OCI-LY1 (cell line): ENCODE data around the gene HYAL3.

ENCODE experiments used
- H2AFZ ChIP-seq: fragments of 200-600 bp; sonication (generic), shearing (Covaris generic); 2 replicates; pipeline ENCODE4 v1.6.0; 2014; ENCODE audit warnings: antibody characterized with exemption, mild to moderate bottlenecking, low read length
- H3F3A ChIP-seq: fragments of 200-600 bp; sonication (generic), shearing (Covaris generic); 2 replicates; pipeline ENCODE4 v1.6.0; 2014; ENCODE audit warnings: mild to moderate bottlenecking, antibody characterized with exemption, low read length, moderate library complexity; ENCODE audit not compliant: insufficient read depth
- H3K27ac ChIP-seq: fragments of 200-600 bp; sonication (generic); 2 replicates; pipeline ENCODE4 v1.5.1; 2014; ENCODE audit warnings: low read length, mixed run types, mild to moderate bottlenecking, low read depth; ENCODE audit not compliant: poor library complexity, severe bottlenecking
- H3K27me3 ChIP-seq: fragments of 200-600 bp; sonication (generic); 2 replicates; pipeline ENCODE4 v1.6.0; 2014; ENCODE audit warnings: antibody characterized with exemption, mild to moderate bottlenecking, low read length, moderate library complexity; ENCODE audit not compliant: insufficient read depth
- H3K36me3 ChIP-seq: fragments of 200-600 bp; sonication (generic); 2 replicates; pipeline ENCODE4 v1.6.1; 2014; ENCODE audit warnings: mild to moderate bottlenecking, antibody characterized with exemption, low read length, moderate library complexity, mixed read lengths; ENCODE audit not compliant: insufficient read depth
- H3K4me1 ChIP-seq: fragments of 200-600 bp; sonication (generic); 2 replicates; pipeline ENCODE4 v1.5.1; 2014; ENCODE audit warnings: mild to moderate bottlenecking, low read length, moderate library complexity; ENCODE audit not compliant: insufficient read depth, severe bottlenecking
- H3K4me2 ChIP-seq: fragments of 200-600 bp; sonication (generic), shearing (Covaris generic); 2 replicates; pipeline ENCODE4 v1.6.1; 2014; ENCODE audit warnings: low read length
- H3K4me3 ChIP-seq: fragments of 200-600 bp; sonication (generic); 2 replicates; pipeline ENCODE4 v1.5.1; 2014; ENCODE audit warnings: low read length, low read depth, mild to moderate bottlenecking, mixed read lengths; ENCODE audit not compliant: poor library complexity, severe bottlenecking
- H3K79me2 ChIP-seq: fragments of 200-600 bp; shearing (Covaris generic); 2 replicates; pipeline ENCODE4 v1.6.1; 2016; ENCODE audit warnings: mixed run types, low read length, mixed read lengths; ENCODE audit not compliant: insufficient read depth
- H3K9ac ChIP-seq: fragments of 200-600 bp; sonication (generic), shearing (Covaris generic); 2 replicates; pipeline ENCODE4 v1.6.1; 2014; ENCODE audit warnings: mild to moderate bottlenecking, low read length, mixed read lengths
- H3K9me2 ChIP-seq: fragments of 200-600 bp; sonication (generic), shearing (Covaris generic); 2 replicates; pipeline ENCODE4 v1.6.1; 2014; ENCODE audit warnings: low read depth, mild to moderate bottlenecking, low read length, mixed read lengths
- H3K9me3 ChIP-seq: fragments of 200-600 bp; shearing (Covaris generic); 2 replicates; pipeline ENCODE4 v1.6.1; 2014; ENCODE audit warnings: low read length, mixed read lengths
- H4K20me1 ChIP-seq: fragments of 200-600 bp; sonication (generic), shearing (Covaris generic); 2 replicates; pipeline ENCODE4 v1.6.0; 2016; ENCODE audit warnings: mild to moderate bottlenecking, low read length; ENCODE audit not compliant: insufficient read depth
- CTCF ChIP-seq: fragments of 200-600 bp; sonication (generic), shearing (Covaris generic); IDR thresholded peaks from 2 replicates; pipeline ENCODE4 v1.5.1; 2017; ENCODE audit warnings: mild to moderate bottlenecking, antibody characterized with exemption, low read length, moderate library complexity, mixed read lengths
- EZH2 ChIP-seq: fragments of 200-600 bp; sonication (generic), shearing (Covaris generic); IDR thresholded peaks from 2 replicates; pipeline ENCODE4 v1.8.0; 2017; ENCODE audit warnings: borderline replicate concordance, mixed run types, mild to moderate bottlenecking, antibody characterized with exemption, low read length, moderate library complexity, mixed read lengths

Gene HYAL3

DNA sequence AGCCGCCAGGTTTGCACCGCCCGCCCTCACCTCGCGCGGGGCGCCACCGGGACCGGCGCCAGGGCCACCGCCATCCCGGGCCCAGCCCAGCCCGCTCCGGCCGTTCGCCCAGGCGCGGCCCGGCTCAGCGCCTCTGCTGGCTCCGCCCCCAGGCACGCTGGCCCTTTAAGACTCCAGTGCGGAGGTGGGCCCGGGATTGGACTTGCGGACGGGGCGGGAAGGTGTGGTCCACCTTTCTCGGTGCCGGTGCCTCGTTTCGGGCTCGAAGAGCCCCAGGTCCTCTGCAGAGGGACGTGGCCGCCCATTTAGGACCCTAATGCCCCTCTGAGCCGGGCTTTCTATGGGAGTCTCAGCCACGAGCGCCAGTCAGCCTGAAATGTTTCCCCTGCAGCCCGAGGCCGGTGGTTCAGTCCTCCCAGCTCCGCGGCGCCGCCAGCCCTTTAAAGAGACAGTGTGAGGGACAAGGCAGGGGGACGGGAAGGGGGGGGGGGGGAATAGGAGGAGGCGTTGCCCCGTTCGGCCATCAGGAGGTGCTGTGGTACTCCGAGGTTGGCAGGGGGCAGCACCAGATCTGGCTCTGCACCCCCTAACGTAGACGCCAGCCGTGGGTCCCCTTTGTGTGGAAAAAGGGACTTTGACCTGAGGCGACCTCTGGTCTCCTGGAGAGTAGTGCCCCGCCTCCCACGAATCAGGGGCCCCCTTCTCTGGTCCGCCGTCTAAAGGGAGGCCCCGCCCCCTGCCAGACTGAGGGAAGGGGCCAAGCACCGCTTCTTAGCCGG is 22.3 kb upstream of the HYAL3 start:
- no peaks in the 10 kb centered on the region for H3K79me2 ChIP-seq
- peaks cover 49% of the 10 kb centered on the region for H3K4me1 ChIP-seq
- peak overlapping the region; percentile 64 for H3K27ac ChIP-seq
- H3K4me2 ChIP-seq = peak overlapping the region; percentile 90
- no peaks in the 10 kb centered on the region for H3K9me3 ChIP-seq
- H3F3A ChIP-seq = no peaks in the 10 kb centered on the region
- H3K27me3 ChIP-seq = no peaks in the 10 kb centered on the region
- H4K20me1 ChIP-seq = no peaks in the 10 kb centered on the region
- peaks cover 10% of the 10 kb centered on the region; the same call in 1 of the 2 replicates for H3K36me3 ChIP-seq
- no peak for TF ChIP-seq EZH2
- TF ChIP-seq CTCF = peak; percentile 68
- H3K9me2 ChIP-seq = no peaks in the 10 kb centered on the region
- H2AFZ ChIP-seq = no peak overlapping the region; the same call in 1 of the 2 replicates
- peak overlapping the region; percentile 84 for H3K4me3 ChIP-seq
- H3K9ac ChIP-seq = peak overlapping the region; percentile 76

DNA sequence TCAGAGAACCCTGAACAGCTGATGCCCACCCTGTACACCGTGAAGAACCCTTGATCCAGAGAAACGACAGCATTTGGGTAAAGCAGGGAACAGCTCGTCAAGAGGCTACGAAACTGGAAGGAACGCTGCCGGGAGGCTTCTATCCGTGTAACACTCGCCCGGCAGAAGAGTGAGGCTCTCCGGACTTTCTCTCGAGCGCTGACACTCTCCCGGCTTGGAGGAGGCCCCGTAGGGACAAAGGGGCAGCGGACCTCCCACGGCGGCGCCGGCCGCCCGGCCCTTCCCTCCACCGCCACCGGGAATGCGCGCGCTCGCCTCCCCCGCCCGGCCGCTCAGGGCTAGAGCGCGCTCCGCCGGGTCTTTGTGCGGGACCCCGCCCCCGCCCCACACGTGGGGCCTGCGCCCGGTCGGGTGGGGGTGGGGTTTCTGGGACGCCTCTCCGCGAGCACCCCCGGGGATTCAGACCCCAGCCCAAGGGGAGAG is 21.7 kb upstream of the HYAL3 start:
- peaks cover 6% of the 10 kb centered on the region; the same call in 1 of the 2 replicates for H3K36me3 ChIP-seq
- TF ChIP-seq EZH2 (no peak), CTCF (no peak)
- peaks cover 53% of the 10 kb centered on the region for H3K4me1 ChIP-seq
- H3K4me3 ChIP-seq = peak overlapping the region; percentile 84
- H3F3A ChIP-seq = no peaks in the 10 kb centered on the region
- no peaks in the 10 kb centered on the region for H3K79me2 ChIP-seq
- H3K4me2 ChIP-seq = peak overlapping the region; percentile 90
- no peaks in the 10 kb centered on the region for H3K9me2 ChIP-seq
- no peaks in the 10 kb centered on the region for H4K20me1 ChIP-seq
- H3K9me3 ChIP-seq = no peaks in the 10 kb centered on the region
- H3K27ac ChIP-seq = no peak overlapping the region
- no peak overlapping the region; the same call in 1 of the 2 replicates for H2AFZ ChIP-seq
- peak overlapping the region; percentile 76 for H3K9ac ChIP-seq
- H3K27me3 ChIP-seq = no peaks in the 10 kb centered on the region

GRCh38 chr3:50319894-50320625 is 20.9 kb upstream of the HYAL3 start:
- no peaks in the 10 kb centered on the region for H4K20me1 ChIP-seq
- H2AFZ ChIP-seq = no peak overlapping the region
- H3K4me3 ChIP-seq = peak overlapping the region; percentile 84
- peaks cover 53% of the 10 kb centered on the region for H3K4me1 ChIP-seq
- H3K36me3 ChIP-seq = peaks cover 3% of the 10 kb centered on the region; the same call in 1 of the 2 replicates
- H3F3A ChIP-seq = no peaks in the 10 kb centered on the region
- H3K4me2 ChIP-seq = peak overlapping the region; percentile 90
- H3K27ac ChIP-seq = no peak overlapping the region
- TF ChIP-seq CTCF = peak; percentile 6; the same call in 1 of the 2 replicates
- no peak for TF ChIP-seq EZH2
- no peaks in the 10 kb centered on the region for H3K79me2 ChIP-seq
- no peaks in the 10 kb centered on the region for H3K27me3 ChIP-seq
- peak overlapping the region; percentile 76 for H3K9ac ChIP-seq
- H3K9me3 ChIP-seq = no peaks in the 10 kb centered on the region
- no peaks in the 10 kb centered on the region for H3K9me2 ChIP-seq
